GM19240 (cell line): ENCODE measurements around the gene TNIK.

ENCODE experiments used
- DNase-seq: peaks from one replicate; pipeline ENCODE4 v3.0.0; 2011; ENCODE audit warnings: low spot score; ENCODE audit not compliant: insufficient read length

TNIK gene

DNA sequence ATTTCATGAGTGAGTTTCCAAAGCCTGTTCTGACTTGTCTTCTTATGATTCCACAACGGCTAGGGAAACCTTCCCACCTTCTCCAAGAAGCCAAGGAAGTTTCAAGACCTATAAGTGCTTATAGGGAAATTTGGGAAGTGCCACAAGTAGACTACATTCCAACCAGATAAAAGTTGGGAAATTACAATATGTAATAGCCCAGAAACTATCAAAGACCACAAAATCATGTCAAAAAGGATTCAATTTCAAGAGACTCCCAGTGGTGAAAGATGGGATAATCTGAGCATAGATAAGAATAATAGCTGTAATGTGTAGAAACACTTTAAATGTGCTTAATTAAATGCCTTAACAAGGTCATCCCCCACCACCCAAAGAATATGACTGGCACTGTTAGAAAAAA is 264.5 kb downstream of the TNIK start:
- DNase-seq, result no peak

DNA sequence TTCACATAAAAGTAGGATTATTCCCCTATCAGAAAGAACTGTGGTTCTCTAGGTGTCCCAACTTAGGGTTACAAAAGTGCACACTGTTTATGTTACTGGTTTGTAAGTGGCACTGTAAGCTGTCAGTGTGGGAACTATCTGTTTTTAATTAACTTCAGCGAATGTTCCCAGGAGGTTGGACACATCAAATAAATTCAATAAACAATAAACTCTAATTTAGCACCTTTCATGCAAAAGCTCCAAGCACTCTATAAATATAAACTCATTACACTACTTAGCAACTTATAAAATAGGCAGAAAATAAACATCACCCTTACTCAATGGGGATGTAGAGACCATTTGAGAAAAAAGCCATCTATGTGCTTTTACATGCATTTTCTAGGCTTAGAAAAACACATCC is 265.2 kb downstream of the TNIK start:
- no peak for DNase-seq

DNA sequence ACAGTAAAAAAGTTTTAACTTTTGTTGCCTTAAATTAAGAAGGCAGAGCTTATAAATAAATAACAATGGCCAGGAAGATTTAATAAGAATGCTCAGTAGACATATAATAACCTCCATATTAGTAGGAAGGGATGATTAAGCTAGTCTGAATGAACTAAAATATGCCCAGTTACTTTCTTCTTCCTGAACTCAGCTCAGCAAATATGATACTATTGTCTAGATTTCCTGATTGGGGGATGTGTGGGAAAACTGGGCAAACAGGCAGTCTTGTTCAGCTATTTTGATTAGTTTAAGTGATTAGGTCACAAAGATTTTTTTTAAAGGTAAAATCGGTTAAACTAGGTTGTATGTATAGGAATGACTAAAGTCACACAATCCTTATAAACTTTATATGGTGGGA is 266.5 kb downstream of the TNIK start:
- no peak for DNase-seq

DNA sequence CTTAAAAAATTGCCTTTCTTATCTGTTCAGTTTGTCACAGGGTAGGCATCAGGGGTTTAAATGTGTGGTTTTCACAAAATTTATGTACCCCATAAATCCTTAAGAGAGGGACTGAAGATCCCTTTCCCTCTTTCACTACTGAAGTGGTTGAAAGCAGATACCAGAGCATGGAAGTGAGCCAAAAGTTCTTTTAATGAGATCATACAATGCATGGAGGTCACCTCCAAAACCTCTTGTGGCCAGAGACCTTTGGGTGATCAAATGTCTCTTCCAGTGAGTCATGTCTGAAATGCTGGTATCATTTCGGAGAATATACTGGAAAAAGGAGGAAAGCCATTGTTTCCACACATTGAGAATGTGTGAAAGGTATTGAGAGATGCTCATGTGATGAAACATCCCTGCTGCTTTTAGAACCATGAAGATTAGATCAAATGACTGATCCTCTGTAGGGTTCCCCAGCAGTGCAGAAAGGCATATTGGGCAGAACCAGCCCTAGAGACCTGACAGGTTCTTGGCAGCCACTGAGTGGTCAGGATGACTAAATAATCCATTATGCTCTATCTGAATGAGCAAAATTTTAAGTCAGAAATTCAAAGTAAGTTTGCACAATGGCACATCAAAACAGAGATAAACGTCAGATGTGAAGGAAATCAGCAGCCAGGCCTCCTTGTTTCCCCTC is 267.9 kb downstream of the TNIK start:
- no peak for DNase-seq

DNA sequence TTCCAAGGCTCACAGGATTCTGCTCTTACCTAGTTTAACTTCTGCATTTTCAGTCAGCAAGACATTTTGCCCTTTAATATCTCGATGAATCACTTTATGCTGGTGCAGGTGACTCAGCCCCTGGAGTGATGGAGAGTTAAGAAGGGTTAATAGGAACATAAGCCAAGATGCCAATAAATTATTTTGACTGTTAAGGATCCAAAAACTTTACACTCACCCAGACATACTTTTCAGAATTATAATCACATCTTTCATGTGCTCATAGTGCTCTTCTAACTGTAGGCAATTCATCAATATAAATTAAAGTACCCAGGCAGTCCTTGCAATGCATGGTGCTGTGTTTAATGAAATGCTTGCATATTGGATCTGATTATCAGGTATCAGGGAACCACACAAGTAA is 269.5 kb downstream of the TNIK start:
- DNase-seq, result no peak

DNA sequence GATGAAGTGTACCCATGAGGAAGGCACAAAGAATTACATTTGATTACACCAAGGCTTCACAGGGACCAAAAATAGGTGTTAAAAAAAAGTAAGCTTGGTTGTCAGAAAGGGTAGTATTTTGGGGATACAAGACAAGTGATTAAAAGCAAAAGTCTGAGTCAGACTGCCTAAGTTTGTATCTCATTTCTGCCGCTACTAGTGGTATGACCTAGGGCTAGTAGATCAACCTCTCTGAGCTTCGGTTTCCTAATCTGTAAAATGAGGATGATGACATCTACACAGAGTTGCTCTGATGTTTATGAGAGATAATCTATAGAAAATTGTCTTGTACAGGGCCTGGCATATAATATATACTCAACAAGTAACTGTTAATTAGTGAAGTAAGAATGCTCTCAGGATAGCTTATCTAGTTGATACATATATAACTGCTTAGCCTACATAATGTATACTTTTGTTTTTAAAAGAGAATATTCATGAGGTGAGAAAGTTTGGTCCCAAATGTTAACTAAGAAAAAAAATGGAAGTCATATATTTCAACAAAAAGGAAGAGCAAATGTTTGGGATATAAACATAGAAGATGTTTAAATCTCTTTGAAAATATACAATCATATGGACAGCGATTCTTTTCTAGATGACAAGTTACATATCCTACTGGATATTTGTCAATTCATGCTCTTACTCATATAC is 270.7 kb downstream of the TNIK start:
- DNase-seq, result no peak

DNA sequence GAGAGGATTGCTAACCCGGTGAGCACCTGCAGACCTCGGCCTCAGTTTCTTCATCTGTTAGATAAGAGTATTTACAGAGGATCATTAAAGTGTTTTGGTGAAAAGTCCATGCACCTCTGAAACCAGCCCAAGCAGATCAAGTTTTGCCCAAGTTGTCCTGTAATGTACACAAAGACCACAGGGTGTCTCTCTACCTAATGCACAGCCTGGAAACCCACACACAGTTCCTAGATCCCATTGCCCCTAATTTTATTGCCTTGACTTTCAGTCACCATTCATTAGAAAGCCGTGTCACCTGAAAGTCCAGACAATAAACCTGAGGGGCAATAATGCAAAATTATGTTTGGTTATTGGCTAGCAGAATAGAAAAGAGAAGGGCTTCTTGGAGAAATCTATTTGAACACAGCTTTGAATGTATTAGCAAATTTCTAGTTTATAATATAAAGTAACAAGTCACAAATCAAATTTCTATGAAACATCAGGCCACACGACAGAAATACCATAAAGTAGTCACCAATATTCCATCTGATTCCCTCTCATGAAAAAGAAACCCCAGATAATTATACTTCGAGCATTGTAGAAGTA is 272.4 kb downstream of the TNIK start:
- no peak for DNase-seq

DNA sequence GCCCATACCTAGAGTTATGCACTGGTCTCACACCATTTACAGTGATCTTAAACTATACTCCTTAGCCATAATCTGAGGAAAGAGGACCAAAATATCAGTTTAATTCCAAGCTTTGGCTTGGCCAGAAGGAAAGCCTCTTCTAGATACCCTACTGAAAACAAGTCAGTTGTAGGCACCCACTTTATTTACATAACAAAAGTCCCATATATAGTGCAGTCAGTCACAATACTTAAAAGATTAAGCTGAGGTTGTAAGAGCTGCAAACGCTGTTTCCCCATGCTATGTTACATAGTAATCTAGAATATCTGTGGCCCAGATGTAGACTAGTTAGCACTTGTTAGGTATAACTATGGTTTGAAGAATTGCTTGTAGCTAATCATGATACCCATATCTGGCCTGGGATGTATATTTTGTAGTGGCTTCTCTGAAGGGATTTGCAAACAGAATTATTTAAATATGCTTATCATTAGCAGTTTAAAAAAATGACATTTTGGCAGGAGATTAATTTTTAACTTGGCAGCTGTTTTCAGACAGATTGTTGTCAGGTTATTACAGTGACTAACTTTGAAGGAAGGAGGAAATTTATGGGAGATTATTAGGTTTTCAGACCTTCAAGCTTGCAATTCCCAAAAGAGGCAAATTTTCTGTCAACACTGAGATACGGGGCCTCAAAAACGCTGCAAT is 273.2 kb downstream of the TNIK start:
- DNase-seq, result no peak

DNA sequence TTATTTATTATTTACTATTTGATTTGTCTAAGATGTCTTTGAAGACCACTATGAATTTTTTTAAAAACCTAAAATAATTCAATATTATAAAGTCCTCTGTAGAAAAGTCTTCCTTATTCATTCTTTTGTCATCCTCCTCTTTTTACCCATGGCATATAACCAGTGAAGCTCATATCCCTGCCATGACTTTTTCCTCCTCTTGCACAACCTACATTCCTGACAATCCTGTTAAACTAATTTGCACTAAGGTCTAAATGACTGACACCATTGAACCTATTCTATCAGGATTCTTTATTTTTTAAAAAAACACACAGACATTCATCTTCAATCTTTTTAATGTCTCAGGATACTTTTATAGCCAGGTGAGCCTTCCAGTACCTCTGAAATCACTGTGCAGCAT is 273.8 kb downstream of the TNIK start:
- no peak for DNase-seq

DNA sequence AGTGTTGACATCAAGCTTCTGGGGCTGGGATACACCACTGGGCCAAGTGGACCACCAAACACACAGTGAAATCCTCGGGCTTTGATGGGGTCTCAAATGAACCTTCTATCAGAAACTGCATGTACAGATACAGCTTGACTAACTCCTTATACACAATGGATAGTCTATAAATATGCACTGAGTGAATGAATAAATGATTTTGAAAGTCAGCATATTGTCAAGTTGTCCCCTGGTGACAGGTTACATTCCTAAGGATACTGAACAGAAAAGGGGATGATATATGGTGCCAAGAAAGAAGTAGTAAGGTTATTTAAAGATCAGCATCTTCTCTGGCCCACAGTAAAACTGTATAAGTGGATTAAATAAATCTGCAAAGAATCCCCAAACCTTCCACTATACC is 274.2 kb downstream of the TNIK start:
- no peak for DNase-seq

DNA sequence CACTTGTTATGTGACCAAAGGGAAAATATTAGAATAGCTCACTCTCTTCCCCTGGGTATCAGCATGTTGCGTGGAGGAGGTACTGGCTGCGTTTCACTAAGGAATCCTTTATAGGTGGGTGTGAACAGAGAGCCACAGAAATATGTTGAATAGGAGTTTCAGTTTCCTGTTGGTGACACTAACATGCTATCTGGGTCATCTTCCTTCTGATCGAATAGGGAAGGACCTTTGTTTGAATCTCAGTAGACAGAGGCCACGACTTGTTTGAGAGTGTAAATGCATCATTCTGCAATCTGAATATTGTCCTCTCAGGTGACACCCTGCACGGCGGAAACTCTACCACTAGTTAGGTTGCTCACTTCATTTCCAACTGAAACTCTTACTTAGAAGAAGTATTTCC is 275.8 kb downstream of the TNIK start:
- no peak for DNase-seq

DNA sequence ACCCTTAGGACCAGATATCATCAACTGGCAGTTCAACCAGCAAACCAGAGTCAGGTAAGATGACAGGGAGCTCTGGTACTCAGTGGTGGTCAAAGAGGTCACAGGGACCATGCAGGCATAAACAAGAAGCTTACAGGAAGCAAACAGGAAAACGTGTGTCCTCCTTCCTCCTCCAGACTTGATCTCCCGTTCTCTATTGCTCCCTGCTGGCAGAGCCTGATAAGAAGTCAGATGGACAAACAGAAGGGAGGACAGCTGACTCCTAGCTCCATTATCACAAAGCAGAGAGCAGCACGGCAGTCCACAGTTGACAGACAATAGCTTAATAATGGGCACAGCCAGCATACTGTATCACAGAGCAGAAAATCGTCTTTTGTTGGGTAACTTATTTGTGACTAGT is 277.2 kb downstream of the TNIK start:
- DNase-seq, result no peak

DNA sequence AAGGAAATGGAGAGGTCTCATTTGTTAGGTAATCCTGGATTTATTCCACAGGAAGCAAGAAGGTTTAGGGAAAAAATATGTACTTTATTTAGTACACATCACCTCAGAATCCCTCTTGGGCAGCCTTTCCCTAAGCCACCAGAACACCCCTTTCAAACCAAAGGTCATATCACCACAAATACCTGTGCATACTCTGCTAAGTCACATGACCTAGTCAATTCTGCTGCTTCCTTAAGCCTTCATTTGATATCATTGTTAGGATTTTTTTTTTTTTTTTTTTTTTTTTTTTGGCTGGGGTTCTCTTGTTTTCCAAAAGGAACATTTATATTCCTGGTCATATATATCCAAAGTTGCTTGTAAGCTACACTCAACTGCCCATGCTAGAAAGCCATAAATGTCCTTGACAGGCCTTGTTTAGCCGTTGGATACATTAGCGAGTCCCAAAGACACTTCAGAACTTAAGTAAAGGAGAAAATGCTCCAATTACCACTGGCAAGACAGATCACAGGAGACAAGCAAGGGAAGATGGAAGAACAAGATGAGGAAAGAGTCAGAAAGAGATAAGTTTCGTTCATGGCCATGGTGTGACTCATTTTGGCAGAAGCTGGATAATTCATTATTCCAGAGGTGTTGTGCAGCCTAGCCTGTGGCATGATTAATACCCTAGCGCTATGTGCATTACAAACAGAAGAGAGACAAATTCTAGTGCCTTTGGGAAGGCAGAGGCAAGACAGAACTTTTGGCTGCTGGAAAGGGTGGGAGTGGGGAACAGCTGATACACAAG is 278.1 kb downstream of the TNIK start:
- DNase-seq, result no peak

DNA sequence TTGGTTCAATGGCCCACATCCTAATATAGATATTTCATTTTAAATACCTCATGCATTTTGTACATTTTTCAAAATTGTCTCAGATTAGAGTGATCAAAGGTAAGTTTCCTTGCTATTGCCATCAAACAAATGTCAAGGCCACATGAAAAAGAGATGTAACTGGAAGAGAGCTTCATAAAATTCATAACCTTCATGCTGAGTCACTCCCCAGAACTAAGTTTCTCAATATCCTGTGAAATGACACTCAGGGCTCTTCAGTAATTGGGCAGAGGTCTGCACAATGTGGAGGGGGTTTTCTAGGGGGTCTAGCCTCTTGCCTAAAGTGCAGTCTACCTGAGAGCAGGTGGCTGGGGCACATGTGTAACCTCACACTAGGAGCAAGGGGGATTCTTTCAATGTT is 281.5 kb downstream of the TNIK start:
- DNase-seq, result no peak

DNA sequence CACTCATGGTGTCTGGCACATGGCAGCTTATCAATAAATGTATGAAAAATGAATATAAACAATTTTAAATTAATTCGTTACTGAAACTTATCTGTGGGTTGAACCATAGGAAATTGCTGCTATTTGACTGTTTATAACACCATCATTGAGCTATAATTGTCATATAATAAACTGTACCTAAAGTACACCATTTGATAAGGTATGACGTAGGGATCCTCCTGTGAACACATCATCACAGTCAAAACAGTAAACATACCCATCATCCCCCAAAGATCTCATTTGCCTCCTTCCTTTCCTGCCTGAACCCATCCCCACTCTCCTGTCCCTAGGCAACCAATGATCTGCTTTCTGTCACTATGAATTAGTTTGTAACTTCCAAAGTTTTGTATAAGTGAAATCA is 282.7 kb downstream of the TNIK start:
- DNase-seq, result no peak

DNA sequence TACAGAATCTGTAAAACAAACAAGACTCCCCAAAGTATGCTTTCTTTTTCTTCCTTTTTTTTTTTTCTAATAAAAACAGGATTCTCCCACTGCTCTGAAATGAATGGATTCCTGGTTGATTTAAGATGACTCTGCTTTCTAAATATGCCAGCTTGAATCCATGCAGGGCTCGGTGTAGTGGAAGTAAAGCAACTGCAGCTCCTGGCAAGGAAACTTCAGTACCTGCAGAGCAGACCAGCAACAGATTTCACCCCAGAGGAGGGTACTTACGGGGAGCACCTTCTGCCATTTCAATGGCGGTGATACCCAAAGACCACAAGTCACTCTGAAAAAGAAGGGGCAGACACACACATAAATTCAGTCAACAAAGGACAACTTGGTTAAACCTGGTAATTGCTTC is 283.1 kb downstream of the TNIK start:
- no peak for DNase-seq

DNA sequence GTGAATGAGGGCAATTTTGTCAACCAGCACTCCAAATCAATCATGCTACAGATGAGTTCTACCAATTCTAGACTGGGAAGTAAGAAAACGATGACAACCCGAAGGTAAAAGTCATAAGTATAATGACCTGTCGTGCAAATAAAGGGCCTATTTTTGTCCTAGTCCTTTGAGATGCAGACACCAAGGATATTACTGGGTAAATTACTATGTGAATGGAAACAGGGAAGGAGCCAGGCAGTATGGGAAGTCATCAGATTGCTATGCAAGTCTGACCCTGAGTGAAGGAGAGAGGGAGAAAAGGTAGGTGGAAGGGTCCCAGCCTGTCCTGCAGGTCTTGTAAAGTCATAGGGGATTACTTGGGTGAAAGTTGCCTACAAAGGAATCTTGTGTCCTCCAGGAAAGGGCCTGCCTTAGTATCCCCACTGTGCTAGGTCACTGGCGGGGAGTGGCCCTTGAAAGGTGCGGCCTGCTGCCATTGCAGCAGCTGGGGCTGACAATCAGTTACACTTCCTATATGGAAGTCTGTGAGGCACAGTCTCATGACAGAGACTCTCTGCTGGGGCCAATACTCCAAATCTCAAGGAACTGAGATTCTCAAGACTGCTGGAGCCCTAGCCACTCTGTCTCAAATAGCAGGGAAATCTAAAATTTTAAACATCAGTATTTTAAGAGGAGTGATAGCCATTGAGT is 283.8 kb downstream of the TNIK start:
- DNase-seq, result no peak

DNA sequence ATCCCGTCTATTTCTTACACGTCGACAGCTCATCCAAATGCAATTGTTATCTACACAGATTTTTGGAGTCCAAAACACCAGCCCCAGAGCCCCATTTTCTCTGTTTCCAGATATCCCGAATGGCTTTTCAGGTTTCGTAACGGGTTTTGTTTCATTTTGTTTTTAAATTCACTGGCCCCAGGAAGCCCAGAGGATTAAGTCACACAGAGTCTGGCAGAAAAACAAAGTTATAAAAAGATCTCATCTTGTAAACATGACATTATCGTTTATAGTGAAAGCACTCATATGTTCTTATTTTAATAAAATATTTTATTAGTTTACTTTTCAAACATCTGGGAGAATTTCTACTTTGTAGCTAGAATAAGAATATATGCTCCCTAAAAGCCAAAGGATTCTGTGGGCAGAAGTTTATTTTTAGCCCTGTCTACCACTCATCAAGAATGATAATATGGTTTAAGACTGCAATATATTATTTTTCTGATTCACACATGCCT is 284.4 kb downstream of the TNIK start:
- no peak for DNase-seq

DNA sequence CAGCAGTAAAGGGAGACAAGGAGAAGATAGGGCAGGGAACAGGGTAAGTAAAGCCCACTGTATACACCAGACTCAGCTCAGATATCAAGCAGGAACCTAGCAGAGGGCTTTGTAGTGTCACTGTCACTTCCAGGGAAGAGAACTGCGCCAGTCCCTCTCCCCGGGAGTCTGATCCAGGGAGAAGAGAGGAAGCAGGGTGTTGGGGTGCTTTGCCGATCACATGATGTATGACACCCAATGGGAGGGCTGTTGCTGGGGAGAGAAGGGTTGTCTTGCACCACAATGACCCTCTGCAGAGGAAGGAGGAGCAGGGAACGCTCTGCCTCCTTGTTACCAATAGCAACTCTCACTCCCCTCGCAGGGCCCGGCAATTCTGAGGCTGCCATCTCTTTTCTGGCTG is 286.5 kb downstream of the TNIK start:
- no peak for DNase-seq

DNA sequence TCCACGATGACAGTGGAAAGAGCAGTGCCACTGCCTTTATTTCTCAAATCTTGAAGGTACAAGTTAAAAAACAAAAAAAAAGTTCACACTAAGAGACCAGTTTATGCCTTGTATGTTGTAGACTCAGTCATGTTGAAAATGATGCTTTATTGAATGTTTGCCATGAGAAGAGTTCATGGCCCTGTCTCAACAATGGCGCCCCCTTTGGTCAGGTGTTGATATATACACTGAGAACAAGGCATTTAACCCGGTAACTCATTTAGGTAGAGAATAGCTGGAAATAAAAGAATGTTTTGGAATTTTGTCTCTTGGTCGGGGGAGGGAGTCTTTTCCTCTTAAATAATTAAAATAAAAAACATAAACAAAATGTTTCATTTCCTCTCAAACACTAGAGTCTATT is 288.1 kb downstream of the TNIK start:
- no peak for DNase-seq

DNA sequence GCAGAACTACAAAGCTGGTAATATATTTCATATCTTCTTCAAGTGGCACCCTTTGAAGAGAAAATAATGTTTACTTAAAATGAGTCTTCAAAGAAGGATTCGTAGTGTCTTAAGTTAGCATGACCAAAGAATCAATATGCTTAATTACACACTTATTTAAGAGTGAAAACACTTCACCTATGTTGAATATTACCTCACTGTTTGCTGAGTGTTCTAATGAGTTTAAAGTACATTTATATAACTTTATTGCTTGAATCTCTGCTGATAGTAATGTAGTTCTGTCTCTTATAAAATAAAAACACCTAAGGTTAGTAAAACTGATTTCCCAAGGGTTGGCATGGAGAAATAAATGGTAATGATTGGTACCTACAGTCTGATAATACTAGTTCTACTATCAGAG is 290.3 kb downstream of the TNIK start:
- DNase-seq, result no peak
